Placental pericyte (primary cell): ENCODE data around the gene SULT2B1. TPM values are rescaled to one million over a fixed set of nuclear protein-coding genes. Genes with fewer than 3 reads are reported as not detected.

ENCODE experiments used
- total RNA-seq: library from RNA; depleted of rRNA; stranded (reverse); fragments of >200 nt; gene quantifications from 2 replicates; pipeline ENCODE4 v1.2.3, GENCODE V29; 2012

The SULT2B1 gene
- total RNA-seq: 0.22 TPM in 1 of 2 replicates, not detected in the other

DNA sequence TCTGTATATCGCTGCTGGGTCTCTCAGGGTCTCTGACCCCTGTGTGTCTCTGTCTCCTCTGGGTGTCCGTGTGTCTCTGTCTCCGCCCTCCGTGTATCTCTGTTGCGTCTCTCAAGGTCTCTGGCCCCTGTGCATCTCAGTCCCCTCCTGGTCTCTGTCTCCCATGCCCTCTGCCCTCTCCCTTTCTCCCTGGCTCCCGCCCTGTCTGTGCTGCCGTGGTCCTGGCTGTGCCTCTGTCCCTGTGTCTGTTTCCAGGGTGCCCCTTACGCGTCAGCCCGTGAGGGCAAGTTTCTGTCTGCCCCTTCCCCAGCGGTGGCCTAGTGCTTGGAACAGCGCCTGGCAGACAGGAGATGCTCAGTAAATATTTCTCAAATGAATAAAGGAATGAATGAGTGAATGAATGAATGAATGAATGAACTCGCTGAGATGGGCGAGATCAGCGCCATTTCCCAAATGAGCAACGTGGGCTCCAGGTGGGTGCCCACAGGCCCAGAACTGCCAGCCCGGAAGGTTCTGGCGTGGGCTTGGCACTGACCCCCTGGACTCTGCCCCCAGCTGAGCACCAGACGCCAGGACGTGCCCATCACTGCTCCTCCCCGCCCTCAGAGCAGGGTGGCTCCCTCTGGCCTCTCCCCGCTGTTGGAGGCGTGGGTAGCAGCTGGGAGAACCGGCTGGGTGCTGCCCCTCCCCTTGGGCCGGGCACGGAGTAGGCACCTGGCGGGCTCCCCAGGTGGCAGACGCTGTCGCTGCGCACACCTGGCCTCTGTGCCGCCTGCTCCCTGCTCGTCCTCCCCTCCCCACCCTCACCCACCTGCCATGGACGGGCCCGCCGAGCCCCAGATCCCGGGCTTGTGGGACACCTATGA, at the start of gene SULT2B1:
Gene SULT2B1 (plus strand): TSS at position 736 of the 866 bp plus-strand sequence. CDS start 81 bp downstream, at position 817.

DNA sequence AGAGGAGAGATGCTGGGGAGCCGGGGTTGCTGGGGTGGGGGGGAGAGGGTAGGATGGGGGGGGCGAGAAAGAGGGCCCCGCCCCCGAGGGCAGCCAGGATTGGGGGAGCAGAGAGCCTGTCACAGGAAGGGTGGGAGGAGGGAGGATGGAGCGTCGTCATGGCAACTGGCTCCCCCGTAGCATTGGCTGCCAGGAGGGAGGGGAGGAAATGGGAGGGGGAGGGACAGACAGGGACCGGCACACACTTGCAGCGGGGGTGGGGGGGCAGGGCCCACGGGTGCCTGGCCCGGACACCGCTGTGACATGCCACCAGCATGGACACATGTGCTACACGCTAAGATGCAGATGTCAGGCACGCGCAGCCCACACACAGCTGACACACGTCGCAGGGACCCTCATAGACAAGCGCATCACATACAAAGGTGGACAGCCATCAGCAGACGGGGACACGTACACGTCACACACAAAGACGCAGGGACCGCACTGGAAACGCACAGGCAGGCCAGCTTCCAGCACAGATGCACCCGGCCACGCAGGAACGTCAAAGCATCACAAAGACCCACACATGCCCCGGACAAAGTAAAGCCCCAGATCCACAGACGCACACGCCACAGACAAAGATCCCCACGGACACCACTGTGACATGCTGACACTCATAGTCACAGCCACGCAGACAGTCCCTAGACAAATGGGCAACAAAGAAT, 40.0 kb upstream of the SULT2B1 start, which contains the start of gene LMTK3:
Gene LMTK3 (minus strand): TSS at position 36 of the 704 bp plus-strand sequence. CDS start 259 bp downstream, outside the sequence.

DNA sequence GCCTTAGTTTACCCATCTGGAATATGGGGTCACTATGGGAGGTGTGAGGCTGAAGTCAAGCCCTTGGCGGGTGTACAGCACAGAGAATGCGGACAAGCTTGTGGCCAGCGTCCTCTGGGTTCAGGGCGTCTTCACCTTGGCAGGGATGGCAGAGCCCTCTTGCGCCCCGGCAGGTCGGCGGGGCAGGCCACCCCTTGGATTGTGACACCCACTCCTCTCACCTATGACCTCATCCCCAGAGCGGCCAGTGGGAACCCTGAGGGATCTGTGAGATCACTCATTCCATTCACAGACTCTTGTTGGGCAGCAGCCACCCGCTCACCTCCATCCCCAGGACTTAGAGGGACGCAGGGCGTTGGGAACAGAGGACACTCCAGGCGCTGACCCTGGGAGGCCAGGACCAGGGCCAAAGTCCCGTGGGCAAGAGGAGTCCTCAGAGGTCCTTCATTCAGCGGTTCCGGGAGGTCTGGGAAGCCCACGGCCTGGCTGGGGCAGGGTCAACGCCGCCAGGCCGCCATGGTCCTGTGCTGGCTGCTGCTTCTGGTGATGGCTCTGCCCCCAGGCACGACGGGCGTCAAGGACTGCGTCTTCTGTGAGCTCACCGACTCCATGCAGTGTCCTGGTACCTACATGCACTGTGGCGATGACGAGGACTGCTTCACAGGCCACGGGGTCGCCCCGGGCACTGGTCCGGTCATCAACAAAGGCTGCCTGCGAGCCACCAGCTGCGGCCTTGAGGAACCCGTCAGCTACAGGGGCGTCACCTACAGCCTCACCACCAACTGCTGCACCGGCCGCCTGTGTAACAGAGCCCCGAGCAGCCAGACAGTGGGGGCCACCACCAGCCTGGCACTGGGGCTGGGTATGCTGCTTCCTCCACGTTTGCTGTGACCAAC, 54.7 kb downstream of the SULT2B1 start, which contains the start of gene SPACA4:
Gene SPACA4 (plus strand): TSS at position 280 of the 896 bp plus-strand sequence. CDS start 237 bp downstream, at position 517.

DNA sequence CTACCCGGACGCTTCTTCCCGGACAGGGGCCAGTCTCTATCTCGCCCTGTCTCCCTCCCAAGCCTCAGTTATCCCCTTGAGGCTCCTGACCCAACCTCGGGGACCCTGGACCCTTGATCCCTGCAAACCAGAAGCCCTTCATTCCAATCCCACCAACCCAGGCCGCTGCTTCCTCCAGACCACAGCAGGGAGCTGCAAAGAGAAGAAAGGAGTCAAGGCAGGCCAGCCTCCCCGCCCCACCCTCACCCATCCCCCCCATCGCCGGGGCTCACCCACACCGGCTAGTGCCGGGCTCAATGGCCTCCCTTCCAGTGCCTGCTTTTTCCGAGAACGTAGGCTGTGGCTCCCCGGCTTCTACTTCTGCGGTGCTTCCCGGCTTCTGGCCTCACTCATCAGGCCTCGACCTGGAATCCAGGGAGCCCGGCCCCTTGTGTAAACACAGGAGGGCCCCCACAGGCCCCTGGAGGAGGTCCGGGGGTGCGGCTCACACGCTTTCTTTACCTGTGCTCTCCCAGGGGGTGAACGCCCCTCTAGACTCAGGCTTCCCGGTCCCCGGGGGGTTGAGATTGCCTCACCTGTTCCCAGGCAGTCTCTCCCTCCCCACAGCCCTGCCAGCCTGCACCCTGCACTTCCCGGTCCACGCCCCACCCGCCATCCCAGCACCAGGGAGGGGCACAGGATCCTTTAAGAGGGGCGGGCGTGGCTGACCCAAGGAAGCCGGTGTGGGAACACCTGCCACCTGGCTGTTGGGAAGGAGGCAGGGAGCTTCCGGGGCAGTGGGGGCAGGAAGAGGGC, 62.7 kb downstream of the SULT2B1 start, which contains the start of gene FAM83E:
Gene FAM83E (minus strand): TSS at position 641 of the 795 bp plus-strand sequence. CDS start 1,704 bp downstream, outside the sequence.

DNA sequence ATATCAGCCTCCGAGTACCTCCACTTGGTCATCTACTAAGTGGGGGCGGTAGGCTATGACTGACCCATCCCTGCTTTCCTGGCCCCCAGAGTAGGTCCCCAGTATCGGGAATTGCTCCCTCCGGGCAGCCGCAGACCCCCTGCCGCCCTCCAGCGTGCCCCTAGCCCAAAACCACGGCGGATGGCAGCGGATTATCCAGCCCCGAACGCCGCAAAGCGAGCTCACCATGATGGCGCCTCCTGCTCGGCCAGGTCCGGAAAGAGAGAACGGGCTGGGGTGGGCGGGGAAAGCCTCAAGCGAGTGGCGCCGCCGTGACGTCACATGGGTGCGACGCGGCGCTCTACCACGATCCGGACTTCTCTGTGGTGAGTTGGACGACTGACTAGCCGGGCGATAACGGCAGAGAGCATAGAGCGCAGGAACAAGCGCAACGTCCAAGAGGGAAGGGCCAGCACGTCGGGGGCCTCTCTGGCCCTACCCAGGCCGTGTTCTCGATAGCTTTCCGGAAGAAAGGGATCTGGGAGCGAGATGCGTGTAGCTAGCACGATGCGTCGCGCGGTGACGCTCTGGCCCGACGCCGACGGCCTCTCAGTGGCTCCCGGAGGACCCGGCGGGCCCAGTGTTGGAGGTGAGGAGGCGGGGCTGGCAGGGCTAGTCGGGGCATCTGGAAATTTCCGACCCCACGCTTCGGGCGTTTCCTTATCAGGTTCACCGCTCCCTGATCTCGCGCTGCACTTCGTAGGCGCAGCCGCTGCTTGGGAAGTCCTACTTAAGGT, 67.1 kb downstream of the SULT2B1 start, which contains the start of the genes RPL18 and SPHK2:
Gene RPL18 (minus strand): TSS at position 263 of the 776 bp plus-strand sequence. CDS start 35 bp downstream, at position 228.
Gene SPHK2 (plus strand): TSS at position 591 of the 776 bp plus-strand sequence. CDS start 1,009 bp downstream, outside the sequence.

DNA sequence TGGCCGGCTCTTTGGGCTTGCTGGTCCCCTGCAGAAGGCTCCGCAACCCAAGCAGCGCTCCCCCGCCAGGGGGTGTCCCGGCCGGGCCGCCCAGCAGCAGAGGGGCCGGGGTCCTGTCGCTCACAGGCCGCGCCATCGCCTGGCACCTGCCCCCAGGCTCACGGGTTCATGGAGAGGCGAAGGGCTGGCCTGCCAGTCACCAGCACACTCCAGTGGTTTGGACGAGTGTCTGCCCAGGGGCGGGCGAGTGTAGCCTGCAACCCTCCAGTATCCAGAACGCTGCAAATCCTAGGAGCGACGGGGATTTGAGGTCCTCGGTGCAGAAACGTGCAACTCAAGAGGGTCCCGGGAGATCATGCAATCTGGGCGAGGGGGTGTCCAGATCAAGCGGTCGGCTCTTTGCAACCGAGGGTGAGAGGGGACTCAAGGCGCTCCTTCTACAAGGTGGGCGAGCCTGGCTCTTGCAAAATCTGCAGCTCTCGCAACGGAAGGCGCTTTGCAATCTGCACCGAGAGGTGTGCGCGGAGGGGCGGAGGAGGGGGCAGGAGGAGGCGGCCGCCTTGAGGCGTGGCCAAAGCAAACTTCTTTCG, 85.0 kb downstream of the SULT2B1 start, which contains the start of gene DBP:
Gene DBP (minus strand): TSS at position 521 of the 590 bp plus-strand sequence. CDS start 385 bp downstream, at position 136.

DNA sequence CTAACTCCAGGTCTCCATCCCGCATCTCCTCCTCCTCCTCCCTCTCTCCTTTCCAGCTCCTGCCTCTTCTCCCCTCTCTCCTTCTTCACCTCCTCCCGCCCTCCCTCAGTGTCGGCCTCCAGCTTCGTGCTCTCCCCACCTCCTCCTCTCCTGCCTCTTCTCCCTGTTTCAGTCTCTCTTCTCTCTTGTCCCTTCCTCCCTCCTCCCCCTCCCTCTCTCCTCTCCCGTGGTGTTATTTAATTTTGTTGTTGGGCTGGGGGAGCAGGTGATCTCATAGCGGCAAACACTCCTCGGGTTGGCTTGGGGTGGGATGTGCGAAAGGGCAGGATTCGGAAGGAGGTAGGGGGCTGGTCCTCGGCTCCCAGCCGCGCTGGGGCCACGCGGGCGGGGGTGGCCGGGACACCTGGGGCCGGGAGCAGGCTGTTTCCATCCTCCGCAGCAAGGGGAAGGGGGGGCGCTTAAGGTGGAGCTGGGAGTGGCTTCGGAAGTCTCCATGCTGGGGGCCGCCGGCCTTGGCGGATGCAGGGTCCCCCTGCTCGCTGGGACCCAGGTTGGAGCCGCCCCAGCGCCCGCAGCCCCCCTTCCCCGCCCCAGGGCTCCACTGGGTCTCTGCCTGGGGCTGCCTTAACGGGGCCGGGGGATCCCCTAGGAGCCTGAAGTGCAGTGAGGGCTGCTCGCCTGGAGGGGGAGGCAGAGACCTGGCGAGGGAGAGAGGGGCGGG, 94.2 kb downstream of the SULT2B1 start, which contains the start of gene CA11:
Gene CA11 (minus strand): TSS at position 187 of the 721 bp plus-strand sequence. CDS start 555 bp downstream, outside the sequence.

Other genes starting within 250 kb of the SULT2B1 start
- gene EMP3, start 226.6 kb upstream of the SULT2B1 start, total RNA-seq: 139 and 150 TPM in 2 replicates
- gene TMEM143, start 188.2 kb upstream of the SULT2B1 start, total RNA-seq: 3.3 and 5.0 TPM in 2 replicates
- not detected in 2 replicates for gene SYNGR4, start 187.8 kb upstream of the SULT2B1 start, total RNA-seq
- gene KDELR1, start 160.6 kb upstream of the SULT2B1 start, total RNA-seq: 128 and 129 TPM in 2 replicates
- 5.0 and 7.2 TPM in 2 replicates for gene GRIN2D, start 158.5 kb upstream of the SULT2B1 start, total RNA-seq
- 32.2 and 62.4 TPM in 2 replicates for gene GRWD1, start 106.2 kb upstream of the SULT2B1 start, total RNA-seq
- gene KCNJ14, start 96.6 kb upstream of the SULT2B1 start, total RNA-seq: 0.29 and 0.66 TPM in 2 replicates
- 54.5 and 70.9 TPM in 2 replicates for gene CYTH2, start 82.8 kb upstream of the SULT2B1 start, total RNA-seq
- 0.14 TPM in 1 of 2 replicates, not detected in the other for gene LMTK3, start 40.3 kb upstream of the SULT2B1 start, total RNA-seq
- gene SPACA4, start 54.6 kb downstream of the SULT2B1 start, total RNA-seq: not detected in 2 replicates
- 0.57 TPM in 1 of 2 replicates, not detected in the other for gene FAM83E, start 62.9 kb downstream of the SULT2B1 start, total RNA-seq
- gene RPL18, start 67.0 kb downstream of the SULT2B1 start, total RNA-seq: 1,434 and 1,613 TPM in 2 replicates
- 14.4 and 15.2 TPM in 2 replicates for gene SPHK2, start 67.3 kb downstream of the SULT2B1 start, total RNA-seq
- gene DBP, start 85.2 kb downstream of the SULT2B1 start, total RNA-seq: 1.1 and 4.8 TPM in 2 replicates
- gene CA11, start 94.0 kb downstream of the SULT2B1 start, total RNA-seq: 0.88 TPM in 1 of 2 replicates, not detected in the other
- not detected in 2 replicates for gene NTN5, start 120.8 kb downstream of the SULT2B1 start, total RNA-seq
- gene FUT2, start 143.8 kb downstream of the SULT2B1 start, total RNA-seq: not detected in 2 replicates
- gene MAMSTR, start 167.6 kb downstream of the SULT2B1 start, total RNA-seq: under 0.01 and 0.57 TPM in 2 replicates
- gene RASIP1, start 188.4 kb downstream of the SULT2B1 start, total RNA-seq: 0.66 and 0.72 TPM in 2 replicates
- gene IZUMO1, start 194.7 kb downstream of the SULT2B1 start, total RNA-seq: not detected in 2 replicates
- gene FUT1, start 200.5 kb downstream of the SULT2B1 start, total RNA-seq: under 0.01 TPM in 2 replicates
- not detected in 2 replicates for gene FGF21, start 203.4 kb downstream of the SULT2B1 start, total RNA-seq